BLaER1 (cell line): ENCODE measurements around the gene OGFOD3.
A peak's percentile ranks its signal among the peaks of the same experiment; 100 is the strongest.

ENCODE experiments used
- H3K27ac ChIP-seq: shearing (Covaris generic); formaldehyde crosslinking; 2 replicates; pipeline ENCODE4 v1.8.1; 2022
- H3K27me3 ChIP-seq: shearing (Covaris generic); formaldehyde crosslinking; 2 replicates; pipeline ENCODE4 v1.8.1; 2022
- H3K36me3 ChIP-seq: shearing (Covaris generic); formaldehyde crosslinking; 2 replicates; pipeline ENCODE4 v1.8.1; 2022
- H3K4me1 ChIP-seq: shearing (Covaris generic); formaldehyde crosslinking; 2 replicates; pipeline ENCODE4 v1.8.1; 2022
- H3K4me2 ChIP-seq: shearing (Covaris generic); formaldehyde crosslinking; 2 replicates; pipeline ENCODE4 v1.8.1; 2022
- H3K4me3 ChIP-seq: shearing (Covaris generic); formaldehyde crosslinking; 2 replicates; pipeline ENCODE4 v1.8.1; 2022
- H3K9ac ChIP-seq: shearing (Covaris generic); formaldehyde crosslinking; 2 replicates; pipeline ENCODE4 v1.8.1; 2022
- H3K9me3 ChIP-seq: shearing (Covaris generic); formaldehyde crosslinking; 2 replicates; pipeline ENCODE4 v1.8.1; 2022
- H4K20me1 ChIP-seq: shearing (Covaris generic); formaldehyde crosslinking; 2 replicates; pipeline ENCODE4 v1.8.1; 2022
- Cebpa-rat ChIP-seq: shearing (Covaris generic); IDR thresholded peaks from 2 replicates; pipeline ENCODE4 v1.8.1; 2022

The OGFOD3 gene

DNA sequence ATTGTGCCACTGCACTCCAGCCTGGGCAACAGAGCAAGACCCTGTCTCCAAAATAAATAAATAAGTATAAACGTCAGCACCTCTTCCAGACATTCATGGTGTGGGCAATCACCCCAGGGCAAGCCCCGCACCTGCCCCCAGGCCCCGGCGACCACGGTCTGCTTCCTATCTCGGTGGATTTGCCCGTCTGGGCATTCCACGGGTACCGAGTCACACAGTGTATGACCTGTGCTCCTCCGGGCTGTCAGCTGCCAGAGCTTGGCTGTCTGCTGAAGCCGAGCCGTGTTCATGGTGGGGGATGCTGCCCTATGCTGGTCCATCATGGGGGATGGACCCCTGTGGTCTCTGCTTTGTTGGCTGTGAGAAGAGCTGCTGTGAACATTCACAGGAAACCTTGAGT, 16.7 kb upstream of the OGFOD3 start:
- H4K20me1 ChIP-seq: peaks cover 7% of the 10 kb centered on the region; the same call in 1 of the 2 replicates
- H3K36me3 ChIP-seq: peaks cover 54% of the 10 kb centered on the region
- no peaks in the 10 kb centered on the region for H3K27me3 ChIP-seq
- 0 out of 2 replicates have a peak overlapping the region, but pooled peaks have one; percentile 15 for H3K9ac ChIP-seq
- H3K9me3 ChIP-seq: no peaks in the 10 kb centered on the region
- no peak for TF ChIP-seq Cebpa-rat
- peak overlapping the region; percentile 59 for H3K27ac ChIP-seq
- peak overlapping the region; percentile 80 for H3K4me2 ChIP-seq
- peaks cover 84% of the 10 kb centered on the region for H3K4me1 ChIP-seq
- H3K4me3 ChIP-seq: no peak overlapping the region

DNA sequence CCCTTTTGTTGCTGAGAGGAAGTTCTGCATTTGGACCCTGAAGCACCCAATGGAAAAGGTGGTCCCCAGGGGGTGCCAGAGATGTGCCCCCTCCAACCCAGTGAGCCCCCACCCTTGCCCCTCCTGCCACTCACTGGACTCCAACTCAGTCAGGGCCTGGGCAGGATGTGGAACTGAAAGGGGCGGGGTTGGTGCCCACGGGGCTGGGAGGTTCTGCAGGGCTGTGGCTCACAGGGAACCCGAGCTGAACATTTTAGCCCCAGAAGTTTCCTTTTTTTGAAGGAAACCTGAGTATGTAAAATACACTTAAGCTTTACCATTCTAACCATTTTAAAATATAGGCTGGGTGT, 15.8 kb upstream of the OGFOD3 start:
- peak overlapping the region; percentile 30; the same call in 1 of the 2 replicates for H3K27ac ChIP-seq
- H3K9ac ChIP-seq: peak overlapping the region; percentile 6; the same call in 1 of the 2 replicates

DNA sequence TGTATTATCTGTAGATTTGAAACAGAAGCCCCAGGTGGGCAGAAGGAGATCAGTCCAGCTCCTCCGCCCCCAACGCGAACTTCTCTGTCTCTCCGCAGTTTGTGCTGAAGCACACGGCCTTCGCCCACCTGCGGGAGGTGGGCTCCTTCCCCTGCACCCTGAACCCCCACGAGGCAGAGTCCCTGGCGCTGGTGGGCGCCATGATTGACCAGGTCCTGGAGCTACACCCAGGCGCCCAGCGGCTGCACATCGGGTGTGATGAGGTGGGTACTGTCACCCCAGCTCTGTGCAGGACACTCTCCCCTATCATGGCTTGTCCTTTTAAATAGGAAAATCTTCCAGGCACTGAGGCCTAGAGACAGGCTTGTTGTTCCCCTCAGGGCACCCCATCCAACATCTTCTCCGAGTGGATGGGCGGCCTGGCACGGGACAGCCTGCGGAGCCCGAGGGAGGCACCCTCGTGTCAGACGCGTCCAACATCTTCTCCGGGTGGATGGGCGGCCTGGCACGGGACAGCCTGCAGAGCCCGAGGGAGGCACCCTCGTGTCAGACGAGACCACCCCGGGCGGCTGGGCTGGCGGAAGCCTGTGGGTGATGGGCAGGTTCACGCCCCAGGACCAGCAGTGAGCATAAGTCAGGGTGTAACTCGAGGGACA, 15.3 kb upstream of the OGFOD3 start:
- Histone ChIP-seq H3K9ac (no peak overlapping the region), H3K27me3 (no peaks in the 10 kb centered on the region), H3K27ac (peak overlapping the region; percentile 30; the same call in 1 of the 2 replicates), H4K20me1 (no peaks in the 10 kb centered on the region; the same call in 1 of the 2 replicates), H3K4me1 (peaks cover 84% of the 10 kb centered on the region), H3K9me3 (no peaks in the 10 kb centered on the region), H3K4me3 (no peak overlapping the region), H3K4me2 (peak overlapping the region; percentile 80), H3K36me3 (peaks cover 44% of the 10 kb centered on the region)
- no peak for TF ChIP-seq Cebpa-rat

More for the DNA sequence above, 15.8 kb upstream of the OGFOD3 start:
- H3K27me3 ChIP-seq: no peaks in the 10 kb centered on the region
- peaks cover 84% of the 10 kb centered on the region for H3K4me1 ChIP-seq
- H3K4me3 ChIP-seq: no peak overlapping the region
- H3K36me3 ChIP-seq: peaks cover 49% of the 10 kb centered on the region
- H3K4me2 ChIP-seq: peak overlapping the region; percentile 80
- H3K9me3 ChIP-seq: no peaks in the 10 kb centered on the region
- no peaks in the 10 kb centered on the region; the same call in 1 of the 2 replicates for H4K20me1 ChIP-seq
- no peak for TF ChIP-seq Cebpa-rat

DNA sequence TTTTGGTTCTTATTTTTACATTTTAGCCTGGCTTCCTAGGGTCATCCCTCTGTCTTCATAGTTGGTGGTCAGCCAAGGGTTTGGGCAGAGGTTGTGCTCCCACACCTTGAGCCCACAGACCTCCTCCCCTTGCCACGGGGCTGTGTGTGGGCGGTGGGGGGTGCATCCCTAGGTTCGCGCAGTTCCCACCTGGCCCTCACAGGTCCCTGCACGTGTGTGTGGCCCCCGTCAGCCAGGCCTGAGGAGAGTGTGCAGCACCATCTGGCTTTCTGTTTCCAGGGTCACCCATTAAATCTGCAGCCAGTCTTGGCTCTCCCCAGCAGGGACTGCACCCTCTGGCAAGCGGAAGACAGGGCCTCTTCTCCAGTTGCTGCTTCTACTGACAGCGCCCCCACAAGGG, 13.6 kb upstream of the OGFOD3 start:
- Histone ChIP-seq H3K4me3 (no peak overlapping the region), H3K4me1 (peaks cover 75% of the 10 kb centered on the region), H3K9ac (no peak overlapping the region)

DNA sequence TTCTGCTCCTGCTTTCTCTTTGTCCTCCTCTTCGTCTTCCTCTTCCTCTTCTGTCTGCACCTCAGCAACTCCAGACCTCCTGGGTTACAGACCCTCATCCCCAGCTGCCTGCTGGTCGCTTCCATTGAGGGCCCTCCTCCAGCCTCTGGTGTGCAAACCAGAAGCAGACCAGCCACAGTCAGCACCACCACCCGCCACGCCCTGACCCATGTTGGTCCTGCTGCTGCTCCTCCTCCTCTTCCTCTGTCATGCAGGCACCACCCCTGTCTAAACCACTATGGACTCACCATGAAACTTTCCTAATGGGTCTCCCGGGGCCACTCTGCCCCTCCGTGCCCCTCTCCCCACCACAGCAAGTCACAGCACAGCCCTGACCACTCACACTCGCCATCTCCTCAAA, 11.4 kb upstream of the OGFOD3 start:
- H4K20me1 ChIP-seq: no peaks in the 10 kb centered on the region
- H3K4me1 ChIP-seq: peaks cover 53% of the 10 kb centered on the region
- H3K4me3 ChIP-seq: no peak overlapping the region
- H3K9me3 ChIP-seq: no peaks in the 10 kb centered on the region
- 0 out of 2 replicates have a peak overlapping the region, but pooled peaks have one; percentile 29 for H3K9ac ChIP-seq
- peak overlapping the region; percentile 71 for H3K4me2 ChIP-seq
- no peaks in the 10 kb centered on the region for H3K27me3 ChIP-seq
- H3K36me3 ChIP-seq: peaks cover 11% of the 10 kb centered on the region; the same call in 1 of the 2 replicates
- TF ChIP-seq Cebpa-rat: no peak
- H3K27ac ChIP-seq: peak overlapping the region; percentile 46

More for the DNA sequence above, 13.6 kb upstream of the OGFOD3 start:
- Histone ChIP-seq H3K36me3 (peaks cover 29% of the 10 kb centered on the region), H3K4me2 (peak overlapping the region; percentile 2; the same call in 1 of the 2 replicates), H3K9me3 (no peaks in the 10 kb centered on the region), H3K27ac (peak overlapping the region; percentile 40; the same call in 1 of the 2 replicates), H4K20me1 (no peaks in the 10 kb centered on the region), H3K27me3 (no peaks in the 10 kb centered on the region)
- TF ChIP-seq Cebpa-rat: no peak

DNA sequence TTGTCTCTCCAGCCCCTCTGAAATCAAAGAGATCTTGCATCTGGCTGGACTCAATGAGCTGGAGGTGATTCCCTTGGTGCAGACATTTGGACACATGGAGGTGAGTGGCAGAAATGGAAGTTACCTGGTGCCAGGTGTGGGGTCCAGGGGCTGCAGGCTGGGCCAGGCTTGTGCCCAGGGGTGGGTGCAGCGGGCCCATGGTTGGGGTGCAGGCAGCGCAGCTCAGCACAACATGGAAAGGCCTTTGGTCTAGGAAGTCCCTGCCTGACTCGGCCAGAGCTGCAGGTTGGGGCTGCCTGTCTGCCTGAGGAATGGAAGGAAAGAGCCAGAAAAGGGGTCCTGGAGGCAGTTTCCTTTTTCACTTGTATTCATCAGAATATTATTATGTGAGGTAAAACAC, 10.2 kb upstream of the OGFOD3 start:
- no peak for TF ChIP-seq Cebpa-rat
- Histone ChIP-seq H3K27me3 (no peaks in the 10 kb centered on the region), H3K36me3 (peaks cover 13% of the 10 kb centered on the region; the same call in 1 of the 2 replicates), H3K27ac (no peak overlapping the region), H3K4me2 (peak overlapping the region; percentile 71), H3K4me3 (no peak overlapping the region), H4K20me1 (no peaks in the 10 kb centered on the region), H3K9me3 (no peaks in the 10 kb centered on the region), H3K9ac (no peak overlapping the region), H3K4me1 (peaks cover 45% of the 10 kb centered on the region)

DNA sequence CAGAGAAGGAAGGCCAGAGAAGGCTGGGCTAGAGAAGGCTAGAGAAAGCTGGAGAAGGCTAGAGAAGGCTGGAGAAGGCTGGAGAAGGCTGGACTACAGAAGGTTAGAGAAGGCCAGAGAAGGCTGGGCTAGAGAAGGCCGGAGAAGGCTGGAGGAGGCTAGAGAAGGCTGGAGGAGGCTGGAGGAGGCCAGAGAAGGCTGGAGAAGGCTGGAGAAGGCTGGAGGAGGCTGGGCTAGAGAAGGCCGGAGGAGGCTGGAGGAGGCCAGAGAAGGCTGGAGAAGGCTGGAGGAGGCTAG, 6.4 kb upstream of the OGFOD3 start:
- Histone ChIP-seq H4K20me1 (no peaks in the 10 kb centered on the region), H3K27me3 (no peaks in the 10 kb centered on the region), H3K9ac (no peak overlapping the region), H3K9me3 (no peaks in the 10 kb centered on the region), H3K4me3 (no peak overlapping the region), H3K36me3 (peaks cover 41% of the 10 kb centered on the region), H3K27ac (no peak overlapping the region; the same call in 1 of the 2 replicates), H3K4me1 (peaks cover 27% of the 10 kb centered on the region), H3K4me2 (no peak overlapping the region)
- no peak for TF ChIP-seq Cebpa-rat

DNA sequence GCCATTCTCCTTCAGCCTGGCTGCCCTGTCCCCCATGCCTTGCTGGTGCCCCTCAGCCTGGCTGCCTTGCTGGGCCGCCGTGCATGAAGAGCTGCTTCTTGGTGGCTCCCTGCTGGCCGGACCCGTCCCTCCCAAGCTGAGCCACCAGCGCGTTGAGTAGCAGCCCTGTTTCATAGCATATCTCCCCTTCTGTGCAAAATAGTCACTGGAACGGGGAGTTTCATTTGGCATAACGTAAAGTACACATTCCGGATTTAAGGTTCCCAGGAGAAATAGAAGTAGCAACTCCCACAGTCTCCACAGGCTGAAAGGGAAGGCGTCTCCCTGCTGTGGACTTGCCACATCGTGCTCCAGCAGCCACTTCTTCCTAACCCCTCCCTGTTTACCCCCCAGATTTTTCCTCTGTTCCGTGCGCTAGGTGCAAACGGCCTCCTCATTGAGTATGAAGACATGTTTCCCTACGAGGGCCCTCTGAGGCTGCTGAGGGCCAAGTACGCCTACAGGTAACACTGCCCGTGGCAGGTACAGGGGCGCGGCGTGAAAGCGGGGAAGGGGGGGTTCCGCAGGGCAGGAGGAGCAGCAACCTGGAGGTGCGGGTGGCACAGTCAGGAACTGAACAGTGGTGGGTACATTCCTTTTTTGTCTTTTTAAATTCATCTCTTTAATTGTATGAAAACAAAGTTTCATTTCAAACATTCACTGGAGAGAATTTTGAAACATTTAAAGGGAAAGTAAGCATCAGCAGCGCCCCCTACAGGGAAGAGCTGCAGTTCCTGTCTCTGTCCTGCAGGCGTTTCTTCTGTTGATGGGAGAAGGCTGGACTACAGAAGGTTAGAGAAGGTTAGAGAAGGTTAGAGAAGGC, 5.8 kb upstream of the OGFOD3 start:
- Histone ChIP-seq H3K36me3 (peaks cover 40% of the 10 kb centered on the region), H3K4me1 (peaks cover 27% of the 10 kb centered on the region), H3K9ac (no peak overlapping the region), H4K20me1 (no peaks in the 10 kb centered on the region; the same call in 1 of the 2 replicates), H3K27me3 (no peaks in the 10 kb centered on the region), H3K4me3 (no peak overlapping the region), H3K4me2 (no peak overlapping the region), H3K9me3 (no peaks in the 10 kb centered on the region), H3K27ac (no peak overlapping the region)
- no peak for TF ChIP-seq Cebpa-rat

DNA sequence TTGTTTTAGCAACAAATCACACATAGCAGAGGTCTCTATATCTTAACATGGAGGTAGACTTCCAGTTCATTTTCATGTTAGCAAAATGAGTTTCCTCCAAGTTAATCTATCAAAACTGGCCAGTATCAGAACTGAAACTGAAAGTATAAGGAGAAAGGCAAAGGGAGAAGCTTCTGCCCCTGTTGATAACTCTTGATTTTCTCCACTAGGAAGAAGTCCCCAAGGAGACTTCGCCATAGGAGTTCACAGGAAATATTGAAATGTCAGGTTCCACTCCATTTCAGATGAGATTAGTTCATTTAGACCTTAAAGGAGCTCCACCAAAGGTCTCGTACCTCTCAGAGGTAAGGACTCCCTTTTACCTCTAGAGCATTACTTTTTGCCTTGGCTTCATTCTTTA, 1.2 kb upstream of the OGFOD3 start:
- no peak for TF ChIP-seq Cebpa-rat
- Histone ChIP-seq H3K4me3 (peak overlapping the region; percentile 89), H3K4me1 (peaks cover 40% of the 10 kb centered on the region), H4K20me1 (peaks cover 35% of the 10 kb centered on the region), H3K9ac (peak overlapping the region; percentile 90), H3K27me3 (no peaks in the 10 kb centered on the region), H3K27ac (peak overlapping the region; percentile 39), H3K9me3 (no peaks in the 10 kb centered on the region), H3K36me3 (peaks cover 42% of the 10 kb centered on the region), H3K4me2 (peak overlapping the region; percentile 89)

DNA sequence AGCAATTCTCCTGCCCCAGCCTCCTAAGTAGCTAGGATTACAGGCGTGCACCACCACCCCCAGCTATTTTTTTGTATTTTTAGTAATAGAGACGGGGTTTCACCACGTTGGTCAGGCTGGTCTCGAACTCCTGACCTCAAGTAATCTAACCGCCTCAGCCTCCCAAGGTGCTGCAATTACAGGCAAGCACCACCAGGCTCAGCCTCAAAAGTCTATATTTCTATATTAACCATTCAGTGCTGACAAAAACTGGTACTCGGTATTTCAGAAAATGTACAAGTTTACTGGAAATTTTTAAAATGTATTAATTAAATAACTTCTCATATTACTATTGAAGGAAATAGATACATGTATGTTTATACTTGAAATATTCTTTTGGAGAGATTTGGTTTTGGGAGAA, 1.6 kb downstream of the OGFOD3 start:
- Histone ChIP-seq H3K4me1 (peaks cover 61% of the 10 kb centered on the region), H3K9ac (no peak overlapping the region), H3K9me3 (no peaks in the 10 kb centered on the region), H3K4me2 (no peak overlapping the region), H3K27me3 (no peaks in the 10 kb centered on the region), H3K27ac (no peak overlapping the region), H4K20me1 (peaks cover 63% of the 10 kb centered on the region), H3K36me3 (peaks cover 30% of the 10 kb centered on the region), H3K4me3 (no peak overlapping the region)
- no peak for TF ChIP-seq Cebpa-rat
